ENCODE results near the gene MAP1LC3C.

Gene MAP1LC3C

GRCh38 chr1:241962153-241962552, 36.7 kb downstream of the MAP1LC3C start:
- Histone ChIP-seq H2AFZ (ENCODE audit: low read depth, low read length, severe bottlenecking) (no peak overlapping the region), H3K79me2 (ENCODE audit: insufficient read depth, low read length) (no peaks in the 10 kb centered on the region), H4K20me1 (ENCODE audit: low read depth, low read length) (no peaks in the 10 kb centered on the region), H3K9ac (ENCODE audit: low read length) (no peak overlapping the region), H3K27ac (ENCODE audit: low read depth, low read length) (no peak overlapping the region), H3F3A (ENCODE audit: insufficient read depth) (no peaks in the 10 kb centered on the region), H3K36me3 (ENCODE audit: low read length) (no peaks in the 10 kb centered on the region), H3K4me2 (ENCODE audit: low read depth, low read length, poor library complexity, severe bottlenecking) (no peak overlapping the region), H3K27me3 (ENCODE audit: low read length) (no peaks in the 10 kb centered on the region), H3K4me3 (ENCODE audit: insufficient read depth, low read length, poor library complexity, severe bottlenecking) (no peak overlapping the region), H3K9me2 (replicated peaks; ENCODE audit: insufficient read depth, low read length) (no peaks in the 10 kb centered on the region), H3K9me3 (ENCODE audit: insufficient read depth, low read length) (no peaks in the 10 kb centered on the region)
- TF ChIP-seq EZH2phosphoT487 (conservative IDR thresholded peaks at IDR 0.05; ENCODE audit: low read length) (no peak), CTCF (IDR thresholded peaks at IDR 0.05; ENCODE audit: insufficient read depth, low read length, poor library complexity, severe bottlenecking) (no peak)

GRCh38 chr1:241957692-241958494, 41.0 kb downstream of the MAP1LC3C start, which contains the start of gene BECN2:
BECN2 (plus strand) TSS chr1:241957767; CDS start chr1:241957767, 0 bp downstream.
- no peaks in the 10 kb centered on the region for H3K79me2 ChIP-seq (ENCODE audit: insufficient read depth, low read length)
- H3K4me3 ChIP-seq (ENCODE audit: insufficient read depth, low read length, poor library complexity, severe bottlenecking) = no peak within 1 kb of the TSS
- H4K20me1 ChIP-seq (ENCODE audit: low read depth, low read length) = no peaks in the 10 kb centered on the region
- no peak within 1 kb of the TSS for H2AFZ ChIP-seq (ENCODE audit: low read depth, low read length, severe bottlenecking)
- no peaks in the 10 kb centered on the region for H3K36me3 ChIP-seq (ENCODE audit: low read length)
- no peak within 1 kb of the TSS for H3K27ac ChIP-seq (ENCODE audit: low read depth, low read length)
- no peaks in the 10 kb centered on the region for H3F3A ChIP-seq (ENCODE audit: insufficient read depth)
- H3K4me2 ChIP-seq (ENCODE audit: low read depth, low read length, poor library complexity, severe bottlenecking) = no peak within 1 kb of the TSS
- TF ChIP-seq EZH2phosphoT487 (conservative IDR thresholded peaks at IDR 0.05; ENCODE audit: low read length) (no peak), CTCF (IDR thresholded peaks at IDR 0.05; ENCODE audit: insufficient read depth, low read length, poor library complexity, severe bottlenecking) (no peak)
- H3K9me3 ChIP-seq (ENCODE audit: insufficient read depth, low read length) = no peaks in the 10 kb centered on the region
- H3K27me3 ChIP-seq (ENCODE audit: low read length) = no peaks in the 10 kb centered on the region
- H3K9me2 ChIP-seq (replicated peaks; ENCODE audit: insufficient read depth, low read length) = no peaks in the 10 kb centered on the region
- H3K9ac ChIP-seq (ENCODE audit: low read length) = no peak within 1 kb of the TSS

GRCh38 chr1:241950390-241950789, 48.5 kb downstream of the MAP1LC3C start:
- Histone ChIP-seq H2AFZ (ENCODE audit: low read depth, low read length, severe bottlenecking) (no peak overlapping the region), H3K4me2 (ENCODE audit: low read depth, low read length, poor library complexity, severe bottlenecking) (no peak overlapping the region)

More at GRCh38 chr1:241950390-241950789, 48.5 kb downstream of the MAP1LC3C start:
- Histone ChIP-seq H3K27ac (ENCODE audit: low read depth, low read length) (no peak overlapping the region), H3K27me3 (ENCODE audit: low read length) (no peaks in the 10 kb centered on the region), H3K4me3 (ENCODE audit: insufficient read depth, low read length, poor library complexity, severe bottlenecking) (no peak overlapping the region), H3K9me3 (ENCODE audit: insufficient read depth, low read length) (no peaks in the 10 kb centered on the region), H3K36me3 (ENCODE audit: low read length) (no peaks in the 10 kb centered on the region), H3K9me2 (replicated peaks; ENCODE audit: insufficient read depth, low read length) (no peaks in the 10 kb centered on the region), H3F3A (ENCODE audit: insufficient read depth) (no peaks in the 10 kb centered on the region), H4K20me1 (ENCODE audit: low read depth, low read length) (no peaks in the 10 kb centered on the region), H3K79me2 (ENCODE audit: insufficient read depth, low read length) (no peaks in the 10 kb centered on the region), H3K9ac (ENCODE audit: low read length) (no peak overlapping the region)
- TF ChIP-seq CTCF (IDR thresholded peaks at IDR 0.05; ENCODE audit: insufficient read depth, low read length, poor library complexity, severe bottlenecking) = no peak
- no peak for TF ChIP-seq EZH2phosphoT487 (conservative IDR thresholded peaks at IDR 0.05; ENCODE audit: low read length)
